Liver (tissue), 3 donors: ENCODE results near the gene OTOP3.

Experiments used
- CTCF ChIP-seq: fragments of 150-350 bp; IDR thresholded peaks from 2 replicates; pipeline ENCODE4 v1.5.1; 2017; ENCODE audit warnings: improper control_type of control experiment, low read depth, low read length; ENCODE audit not compliant: missing input control
- GABPA ChIP-seq, 2 donors: IDR thresholded peaks in 1 of 2; conservative IDR thresholded peaks in 1 of 2; 2 replicates each; pipeline ENCODE4 v1.6.1; 2016; ENCODE audit warnings: antibody characterized with exemption in 2 of 2, mild to moderate bottlenecking in 1 of 2, moderate library complexity in 1 of 2
- MAX ChIP-seq: IDR thresholded peaks from 2 replicates; pipeline ENCODE4 v1.6.1; 2016; ENCODE audit warnings: antibody characterized with exemption
- RAD21 ChIP-seq, 2 donors: IDR thresholded peaks; 2 replicates each; pipeline ENCODE4 v1.6.1; 2016; ENCODE audit warnings: antibody characterized with exemption in 2 of 2, mild to moderate bottlenecking in 2 of 2
- RXRA ChIP-seq, 2 donors: IDR thresholded peaks; 2 replicates each; pipeline ENCODE4 v1.6.1; 2017 to 2018; ENCODE audit warnings: antibody characterized with exemption in 2 of 2, mild to moderate bottlenecking in 1 of 2
- SP1 ChIP-seq: IDR thresholded peaks from 2 replicates; pipeline ENCODE4 v1.6.1; 2018; ENCODE audit warnings: antibody characterized with exemption, mild to moderate bottlenecking
- donor health status: healthy.
- donor health status: healthy.

GRCh38 chr17:74959826-74960515 is 24.3 kb downstream of the OTOP3 start:
- TF ChIP-seq CTCF (no peak), MAX (no peak), RAD21 (IDR thresholded peaks at IDR 0.05) (no peak), GABPA (IDR thresholded peaks at IDR 0.05 in 1 of 2, conservative IDR thresholded peaks at IDR 0.05 in 1 of 2) (no peak), SP1 (no peak), RXRA (IDR thresholded peaks at IDR 0.05) (no peak)
